GM11168 (cell line): ENCODE data around the gene PHGDH.
"Not testable (repeated sequence)": the region's sequence is repeated elsewhere in the genome, so short reads cannot be mapped to it uniquely, and the experiment has no call there.

Source experiments
- in situ Hi-C: fragments of 300-500 bp; cut with MboI; formaldehyde crosslinking; loops from one replicate; pipeline ENCODE4 v1.12.0; 2022; ENCODE audit warnings: low sequenced_read_pairs; ENCODE audit not compliant: unreplicated experiment

PHGDH gene

GRCh38 chr1:119784191-119784781, 72.6 kb downstream of the PHGDH start:
- in situ Hi-C loops, result no loop called here

GRCh38 chr1:119786046-119786445, 74.3 kb downstream of the PHGDH start:
- in situ Hi-C loops, result not testable (repeated sequence)

GRCh38 chr1:119786473-119787050, 74.8 kb downstream of the PHGDH start:
- in situ Hi-C loops, result not testable (repeated sequence)

GRCh38 chr1:119787776-119788175, 76.0 kb downstream of the PHGDH start:
- in situ Hi-C loops, result no loop called here

GRCh38 chr1:119790451-119791198, 78.9 kb downstream of the PHGDH start:
- in situ Hi-C loops, result no loop called here

- in situ Hi-C loops, result no loop called here
These were observed 79.6 kb downstream of the PHGDH start for GRCh38 chr1:119791377-119791776.
